HG03196 (cell line): ENCODE results near the gene RAI1.

Experiments
- ATAC-seq: cut with Tn5 transposase; IDR thresholded peaks from one replicate; pipeline ENCODE4 v1.9.1; 2021; ENCODE audit not compliant: unreplicated experiment

RAI1 gene

DNA sequence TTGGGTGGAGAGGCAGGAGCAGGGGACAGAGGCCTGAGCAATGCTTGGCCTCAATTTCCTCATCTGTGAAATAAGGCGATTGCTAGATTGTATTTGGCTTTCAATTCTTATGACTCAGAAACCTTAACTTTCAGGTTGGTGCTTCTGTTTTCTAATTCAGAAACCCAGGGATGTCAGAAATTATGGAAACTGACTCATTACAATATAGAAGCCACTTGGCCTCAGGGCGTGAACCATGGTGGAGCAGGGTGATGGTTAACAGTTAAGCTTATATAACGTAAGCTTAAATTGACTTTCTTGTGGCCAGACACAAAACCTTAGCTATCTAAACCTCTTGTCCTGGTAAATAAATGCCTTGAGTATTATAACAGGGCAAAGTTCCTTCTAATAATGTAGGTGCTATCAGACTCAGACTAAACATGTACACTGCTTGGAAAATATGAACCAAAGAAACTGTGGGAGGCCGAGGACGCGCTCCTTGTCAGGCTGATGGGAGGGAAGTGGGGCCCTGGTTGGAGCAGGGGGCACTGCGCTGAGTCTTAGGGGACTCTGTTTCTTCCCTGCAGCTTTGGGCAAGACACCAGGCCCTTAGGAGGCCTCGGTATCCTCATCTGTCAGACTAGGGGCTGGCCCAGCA lies 172.7 kb downstream of the RAI1 start:
- no peak for ATAC-seq

DNA sequence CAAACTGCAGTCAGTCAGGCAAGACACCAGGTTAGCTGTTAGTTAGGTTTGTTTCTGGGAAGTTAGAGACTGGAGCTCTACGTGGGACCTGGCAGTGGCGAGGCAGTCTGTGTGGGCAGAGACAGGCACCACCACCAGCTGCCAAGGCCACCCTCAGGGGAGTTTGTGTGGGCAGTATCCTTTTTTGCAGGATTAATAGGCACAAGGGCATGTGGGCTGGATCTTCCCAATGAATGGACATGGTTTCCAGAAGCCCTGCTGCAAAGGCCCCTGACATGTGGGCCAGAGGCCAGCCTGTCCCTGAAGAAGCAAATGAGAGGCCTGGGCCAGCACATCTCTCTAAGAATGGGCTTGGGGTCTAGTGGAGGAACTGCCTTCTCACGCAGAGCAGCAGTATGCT lies 174.7 kb downstream of the RAI1 start:
- no peak for ATAC-seq

DNA sequence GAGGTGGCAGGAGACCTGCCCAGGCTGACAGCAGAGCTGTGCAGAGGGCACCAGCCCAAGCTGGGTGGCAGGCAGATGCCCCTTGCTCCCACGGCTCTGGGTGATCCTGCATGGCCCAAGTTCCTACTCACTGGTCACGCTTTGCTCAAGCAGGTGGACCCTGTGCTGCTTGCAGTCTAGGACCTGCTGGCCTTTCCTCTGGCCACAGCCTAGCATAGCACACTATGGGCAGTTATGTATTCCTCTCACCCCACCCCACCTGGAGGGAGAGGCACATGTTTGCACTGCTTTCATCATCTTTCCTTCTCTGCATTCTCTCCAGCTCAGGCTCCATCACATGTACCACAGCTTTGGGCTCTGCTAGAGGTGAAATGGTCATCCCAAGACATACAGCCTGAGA lies 175.1 kb downstream of the RAI1 start:
- no peak for ATAC-seq

DNA sequence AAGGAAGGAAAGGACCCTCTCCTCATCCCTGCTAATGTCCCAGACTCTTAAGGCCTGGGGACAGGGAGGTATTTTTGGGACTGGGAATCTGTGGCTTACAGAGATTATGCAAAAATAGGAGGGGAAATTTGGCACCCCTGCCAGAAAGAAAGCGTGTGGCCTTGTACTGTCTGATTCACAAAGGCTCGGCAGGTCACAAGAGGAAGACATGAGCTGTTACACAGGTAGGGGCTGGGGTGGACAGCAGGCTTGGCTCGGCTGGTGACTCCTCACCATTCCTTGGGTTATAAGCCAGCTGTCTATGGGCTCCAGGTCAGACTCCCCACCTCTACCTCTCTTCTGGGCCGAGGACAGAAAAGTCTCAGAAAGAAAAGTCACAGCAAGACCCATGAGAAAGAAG lies 176.2 kb downstream of the RAI1 start:
- ATAC-seq = no peak

DNA sequence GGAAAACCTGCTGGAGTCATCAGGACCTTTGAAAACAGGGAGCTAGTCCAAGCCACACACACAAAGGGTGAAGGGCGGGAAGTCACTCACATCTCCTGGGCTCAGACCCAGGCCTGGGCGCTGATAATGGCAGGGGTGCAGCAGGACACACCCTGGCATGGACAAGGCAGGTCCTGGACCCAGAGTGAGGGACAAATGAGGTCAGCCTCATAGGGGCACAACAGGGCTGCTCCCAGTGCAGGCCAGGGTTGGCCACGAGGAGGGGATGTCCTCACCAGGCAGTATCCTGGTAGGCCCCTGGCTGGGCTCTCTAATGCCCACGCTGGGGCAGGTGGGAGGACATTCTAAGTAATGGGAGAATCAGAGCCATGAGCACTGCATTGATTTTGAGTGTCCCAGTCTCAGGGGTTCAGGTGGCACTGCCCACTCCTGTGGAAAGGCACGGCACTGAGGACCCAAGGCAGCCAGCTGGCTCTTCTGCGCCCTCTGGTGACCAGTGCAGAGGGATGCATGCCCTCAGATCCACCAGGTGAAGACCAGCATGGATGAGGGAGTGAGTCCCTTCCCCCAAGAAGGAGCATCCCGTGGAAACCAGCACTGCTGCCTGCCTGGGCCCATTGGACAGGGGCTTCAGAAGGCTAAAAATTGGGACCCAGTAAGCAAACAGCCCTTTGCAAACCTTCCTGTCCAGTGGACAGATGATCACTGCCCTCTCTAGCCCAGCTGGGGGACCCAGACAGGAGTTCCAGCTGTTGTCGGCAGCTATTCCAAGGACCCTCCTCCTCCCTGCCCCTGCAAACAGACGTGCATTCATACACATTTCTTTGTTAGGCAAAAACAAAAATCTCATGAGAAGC lies 178.9 kb downstream of the RAI1 start:
- no peak for ATAC-seq

DNA sequence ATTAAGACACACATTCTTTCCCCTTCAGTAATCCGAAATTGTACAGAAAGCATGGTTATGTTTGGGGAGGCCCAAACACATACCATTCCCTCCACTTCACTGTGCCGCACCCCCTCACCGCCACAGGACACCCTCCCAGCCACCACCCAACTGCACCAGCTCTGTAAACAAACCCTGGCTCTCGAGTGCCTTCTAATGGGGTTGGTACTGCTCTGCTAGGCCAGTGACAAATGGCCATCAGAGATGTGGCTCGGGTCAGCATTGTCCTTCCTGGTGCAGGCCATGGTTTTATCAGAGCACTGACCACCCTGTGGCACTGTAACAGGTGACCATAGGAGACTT lies 179.5 kb downstream of the RAI1 start:
- no peak for ATAC-seq
